HG03135 (cell line): ENCODE measurements around the gene MRAS.

Source experiments
- ATAC-seq: cut with Tn5 transposase; IDR thresholded peaks from one replicate; pipeline ENCODE4 v1.9.1; 2021; ENCODE audit warnings: mild to moderate bottlenecking, moderate library complexity; ENCODE audit not compliant: unreplicated experiment

MRAS gene

GRCh38 chr3:138347960-138348753, at the start of gene MRAS:
Gene MRAS (plus strand): TSS chr3:138348579. CDS start chr3:138372884, 24,305 bp downstream.
- ATAC-seq = no peak

DNA sequence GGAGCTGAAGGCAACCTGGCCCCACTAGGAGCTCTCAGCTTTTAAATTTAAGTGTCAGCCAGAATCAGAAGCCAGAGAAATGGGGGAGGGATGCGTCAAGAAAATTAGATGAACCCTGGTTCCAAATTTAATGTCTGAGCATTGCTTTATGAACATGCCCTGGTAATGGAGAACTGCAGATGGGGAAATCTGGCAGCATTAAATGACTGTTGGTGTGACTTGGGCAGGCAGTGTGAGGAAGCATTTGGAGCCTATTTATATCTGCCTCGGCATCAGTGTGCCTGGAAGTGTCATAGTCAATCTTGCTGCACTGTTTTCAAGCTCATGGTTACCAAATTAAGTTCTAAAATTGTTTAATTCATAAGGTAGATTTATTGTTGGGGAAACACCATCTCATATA, 47.7 kb upstream of the MRAS start:
- ATAC-seq = no peak

DNA sequence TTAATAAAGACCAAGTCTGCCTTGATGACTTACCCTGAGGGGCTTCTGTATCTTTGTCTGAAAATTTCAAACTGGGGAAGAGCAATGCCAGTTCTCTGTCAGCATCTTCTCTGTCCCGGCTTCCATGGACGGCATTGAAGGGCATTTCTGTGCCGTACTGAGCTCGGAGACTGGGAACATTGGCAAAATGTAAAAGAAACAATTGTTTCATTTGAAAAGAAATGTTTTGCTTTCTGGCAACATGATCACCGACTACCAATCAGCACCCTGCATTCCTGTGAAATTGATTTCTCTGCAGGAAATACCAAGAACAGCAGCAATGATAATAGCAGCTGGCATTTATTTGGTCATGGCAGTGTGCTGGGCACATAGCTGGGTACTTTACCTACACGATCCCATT, 44.9 kb upstream of the MRAS start:
- no peak for ATAC-seq

GRCh38 chr3:138307899-138308298, 40.5 kb upstream of the MRAS start:
- ATAC-seq = no peak

- no peak for ATAC-seq
These were observed 39.6 kb upstream of the MRAS start for GRCh38 chr3:138308783-138309182.

GRCh38 chr3:138310494-138310893, 37.9 kb upstream of the MRAS start:
- no peak for ATAC-seq

DNA sequence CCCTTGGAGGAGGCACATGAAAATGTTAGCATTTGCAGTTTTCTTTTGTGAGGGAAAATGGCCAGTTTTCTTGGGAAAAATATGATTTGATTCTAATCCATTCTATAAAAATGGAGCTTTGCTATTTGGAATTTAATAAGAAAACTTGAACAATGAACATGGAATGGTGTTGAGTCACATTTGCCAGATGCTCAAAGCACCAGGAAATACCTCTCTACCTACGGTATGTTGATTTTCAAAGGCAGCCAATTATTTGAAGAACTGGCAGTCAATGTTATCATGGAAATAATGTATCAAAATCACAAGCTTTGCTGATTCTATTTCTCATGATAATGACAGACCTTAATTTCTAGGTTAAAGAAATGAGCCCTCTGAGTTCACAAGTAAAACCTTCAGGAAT, 33.6 kb upstream of the MRAS start:
- no peak for ATAC-seq

DNA sequence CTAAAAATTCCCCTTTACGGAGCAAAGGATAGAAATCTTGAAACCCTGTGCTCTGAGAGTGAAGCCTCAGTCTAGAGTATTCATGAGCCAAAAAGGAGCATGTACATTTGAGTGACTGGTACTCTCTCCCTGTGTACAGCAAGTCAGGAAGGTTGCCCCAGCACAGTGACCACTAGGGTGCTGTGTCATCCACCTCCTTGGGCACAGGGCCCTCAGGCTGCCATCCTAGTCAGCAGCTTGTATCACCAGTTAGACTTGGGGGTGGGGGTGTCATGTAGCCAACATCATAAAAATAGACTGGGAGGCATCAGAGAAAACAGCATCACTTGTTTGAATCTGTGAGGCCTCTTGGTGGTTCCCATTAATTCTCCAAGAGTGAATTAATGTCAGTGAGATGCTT, 30.7 kb upstream of the MRAS start:
- ATAC-seq = no peak

- no peak for ATAC-seq
These were observed 24.4 kb upstream of the MRAS start for GRCh38 chr3:138323971-138324370.

- no peak for ATAC-seq
These were observed 22.4 kb upstream of the MRAS start for GRCh38 chr3:138325990-138326389.

GRCh38 chr3:138326866-138327595, 21.3 kb upstream of the MRAS start:
- no peak for ATAC-seq

DNA sequence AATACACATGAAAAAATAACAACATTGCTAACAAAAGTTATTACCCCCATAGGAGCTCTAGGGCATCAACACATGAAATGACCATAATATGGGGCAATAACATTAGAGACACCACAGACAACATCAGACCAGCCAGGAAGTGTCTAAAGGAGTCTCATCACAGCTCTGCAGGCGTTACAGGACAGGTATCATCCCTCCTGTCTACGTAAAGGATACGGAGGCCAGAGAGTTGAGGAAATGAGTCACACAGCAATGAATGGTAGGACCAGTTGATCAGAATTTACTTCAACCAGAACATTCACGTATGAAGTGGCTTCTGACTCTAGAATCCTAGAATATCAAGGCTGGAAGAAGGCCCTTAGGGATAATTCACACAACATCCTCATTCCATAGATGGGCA, 20.5 kb upstream of the MRAS start:
- ATAC-seq = no peak

GRCh38 chr3:138328341-138328740, 20.0 kb upstream of the MRAS start:
- ATAC-seq = no peak

GRCh38 chr3:138329127-138329983, 19.0 kb upstream of the MRAS start, which contains the start of gene NME9:
Gene NME9 (minus strand): TSS chr3:138329851. CDS start chr3:138329335, 516 bp downstream.
- peak; percentile 69 for ATAC-seq

- no peak for ATAC-seq
These were observed 18.4 kb upstream of the MRAS start for GRCh38 chr3:138329984-138330293.

DNA sequence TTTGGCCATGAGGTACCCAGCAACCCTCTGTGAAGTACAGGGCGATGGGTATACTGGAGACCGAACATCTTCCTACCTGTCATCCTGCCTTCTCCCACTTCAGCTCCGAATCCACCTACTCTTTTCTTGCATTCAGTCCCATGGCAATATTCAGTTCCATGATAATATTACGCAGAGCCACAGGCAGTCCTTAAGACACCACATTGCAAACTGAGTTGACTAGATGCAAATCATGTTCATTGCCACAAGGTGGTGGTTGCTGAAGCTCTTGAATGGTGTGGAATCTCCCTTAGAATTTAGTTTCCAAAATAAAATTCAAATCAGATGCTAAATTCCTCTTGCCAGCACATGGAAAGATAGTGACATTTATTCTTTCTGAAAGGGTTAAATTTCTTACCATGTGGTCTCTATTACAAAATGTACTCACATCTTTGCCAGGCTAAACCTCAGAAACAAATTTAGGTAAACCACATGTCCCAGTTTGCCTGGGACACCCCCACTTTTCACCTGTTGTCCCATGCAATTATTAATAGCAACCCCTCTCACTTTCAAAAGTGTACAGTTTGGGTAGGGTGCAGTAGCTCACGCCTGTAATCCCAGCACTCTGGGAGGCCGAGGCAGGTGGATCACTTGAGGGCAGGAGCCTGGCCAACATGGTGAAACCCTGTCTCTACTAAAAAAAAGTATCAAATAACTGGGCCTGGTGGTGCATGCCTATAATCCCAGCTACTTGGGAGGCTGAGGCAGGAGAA, 17.1 kb upstream of the MRAS start:
- no peak for ATAC-seq

DNA sequence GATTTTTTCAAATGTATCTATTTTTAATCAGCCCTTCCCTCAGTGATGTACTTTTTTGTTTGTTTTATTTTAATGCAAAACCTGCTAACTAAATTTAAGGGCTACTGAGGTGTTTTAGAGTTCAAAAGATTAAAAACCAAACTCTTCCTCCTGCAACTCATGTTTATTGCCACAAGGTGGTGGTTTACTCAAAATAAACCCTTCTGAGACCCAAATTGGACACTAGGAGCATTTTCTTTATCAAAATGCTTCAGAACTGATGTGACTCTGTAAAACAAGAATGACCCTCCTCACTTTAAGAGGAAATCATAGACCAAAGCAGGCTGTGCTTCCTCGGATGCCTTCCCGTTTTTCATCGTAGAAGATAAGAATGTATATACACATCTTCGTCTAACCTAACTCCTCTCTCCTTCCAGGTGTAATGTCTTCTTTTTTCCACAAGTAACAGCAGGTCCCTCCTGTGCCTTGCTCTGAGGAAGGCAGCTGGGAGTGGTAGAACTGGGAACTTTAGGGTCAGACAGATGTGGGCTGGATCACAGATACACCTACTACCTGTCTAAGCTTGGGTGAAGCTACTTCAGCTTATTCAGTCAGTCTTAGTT, 15.8 kb upstream of the MRAS start:
- no peak for ATAC-seq

GRCh38 chr3:138334608-138335007, 13.8 kb upstream of the MRAS start:
- ATAC-seq = no peak

DNA sequence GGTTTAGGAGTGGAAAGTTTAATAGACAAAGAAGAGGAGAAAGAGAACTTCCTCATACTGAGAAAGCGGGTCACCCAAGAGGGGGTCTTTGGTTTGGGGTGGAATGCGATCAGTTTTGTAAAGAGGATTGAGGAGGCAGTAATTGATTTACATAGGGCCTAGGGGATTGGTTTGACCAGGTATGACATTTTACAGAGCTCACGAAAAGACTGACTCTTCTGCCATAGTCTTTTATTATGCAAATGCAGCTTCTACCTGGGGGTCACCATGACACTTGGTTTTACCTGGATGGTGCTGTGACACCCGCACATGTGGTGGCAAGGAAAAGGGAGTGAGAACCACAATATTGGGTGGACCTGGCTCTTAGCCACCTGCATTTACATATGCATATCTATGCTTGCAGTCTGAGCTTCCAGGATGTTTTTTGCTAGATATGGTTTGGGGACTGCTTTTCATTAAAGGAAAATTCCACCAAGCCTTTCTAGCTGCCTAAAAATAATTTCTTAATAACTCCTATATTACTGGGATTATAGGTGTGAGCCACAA, 11.9 kb upstream of the MRAS start:
- ATAC-seq = no peak

DNA sequence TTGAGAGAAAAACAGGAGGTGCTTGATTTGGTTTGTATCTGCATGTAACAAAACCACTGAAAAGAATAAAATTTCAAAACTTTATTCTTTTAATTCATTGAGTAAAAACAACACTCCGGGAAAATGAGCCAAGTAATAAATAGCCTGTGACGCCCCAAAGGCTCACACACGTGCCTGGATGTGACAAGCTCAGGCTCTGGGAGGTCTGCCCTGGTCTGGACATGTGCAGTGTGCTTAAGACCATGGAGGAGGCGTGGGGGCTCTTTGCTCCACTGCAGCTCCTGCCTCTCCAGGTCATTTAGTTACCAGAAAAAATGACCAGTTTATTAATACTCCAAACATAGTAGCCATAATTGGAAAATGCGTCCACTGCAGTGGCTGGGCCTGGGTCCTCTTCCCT, 10.1 kb upstream of the MRAS start:
- no peak for ATAC-seq
